GM12864 (cell line): Measurements from ENCODE around the gene CREBL2.
"Not testable (repeated sequence)": the region's sequence is repeated elsewhere in the genome, so short reads cannot be mapped to it uniquely, and the experiment has no call there.

Source experiments
- DNase-seq: peaks from one replicate; pipeline ENCODE4 v3.0.0-alpha.2; 2011; ENCODE audit warnings: low read depth
- H3K4me3 ChIP-seq: 2 replicates; pipeline ENCODE4 v1.5.1; 2011; ENCODE audit warnings: mild to moderate bottlenecking, low read depth, low read length, control low read depth
- TF ChIP-seq, protein P1 (sequence below): IDR thresholded peaks from 2 replicates; pipeline ENCODE4 v1.5.1; 2011; ENCODE audit warnings: low read depth, mild to moderate bottlenecking, moderate library complexity, low read length, control low read depth, inconsistent platforms; ENCODE audit errors: missing control alignments

Gene CREBL2

GRCh38 chr12:12587878-12588277 is 23.8 kb upstream of the CREBL2 start:
- TF ChIP-seq, protein P1, sequence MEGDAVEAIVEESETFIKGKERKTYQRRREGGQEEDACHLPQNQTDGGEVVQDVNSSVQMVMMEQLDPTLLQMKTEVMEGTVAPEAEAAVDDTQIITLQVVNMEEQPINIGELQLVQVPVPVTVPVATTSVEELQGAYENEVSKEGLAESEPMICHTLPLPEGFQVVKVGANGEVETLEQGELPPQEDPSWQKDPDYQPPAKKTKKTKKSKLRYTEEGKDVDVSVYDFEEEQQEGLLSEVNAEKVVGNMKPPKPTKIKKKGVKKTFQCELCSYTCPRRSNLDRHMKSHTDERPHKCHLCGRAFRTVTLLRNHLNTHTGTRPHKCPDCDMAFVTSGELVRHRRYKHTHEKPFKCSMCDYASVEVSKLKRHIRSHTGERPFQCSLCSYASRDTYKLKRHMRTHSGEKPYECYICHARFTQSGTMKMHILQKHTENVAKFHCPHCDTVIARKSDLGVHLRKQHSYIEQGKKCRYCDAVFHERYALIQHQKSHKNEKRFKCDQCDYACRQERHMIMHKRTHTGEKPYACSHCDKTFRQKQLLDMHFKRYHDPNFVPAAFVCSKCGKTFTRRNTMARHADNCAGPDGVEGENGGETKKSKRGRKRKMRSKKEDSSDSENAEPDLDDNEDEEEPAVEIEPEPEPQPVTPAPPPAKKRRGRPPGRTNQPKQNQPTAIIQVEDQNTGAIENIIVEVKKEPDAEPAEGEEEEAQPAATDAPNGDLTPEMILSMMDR = no peak
- no peak for DNase-seq
- no peak overlapping the region for H3K4me3 ChIP-seq

GRCh38 chr12:12588436-12588835 is 23.2 kb upstream of the CREBL2 start:
- not testable (repeated sequence) for DNase-seq, H3K4me3 ChIP-seq

GRCh38 chr12:12590961-12591360 is 20.7 kb upstream of the CREBL2 start:
- TF ChIP-seq, protein P1 = no peak
- no peak for DNase-seq

DNA sequence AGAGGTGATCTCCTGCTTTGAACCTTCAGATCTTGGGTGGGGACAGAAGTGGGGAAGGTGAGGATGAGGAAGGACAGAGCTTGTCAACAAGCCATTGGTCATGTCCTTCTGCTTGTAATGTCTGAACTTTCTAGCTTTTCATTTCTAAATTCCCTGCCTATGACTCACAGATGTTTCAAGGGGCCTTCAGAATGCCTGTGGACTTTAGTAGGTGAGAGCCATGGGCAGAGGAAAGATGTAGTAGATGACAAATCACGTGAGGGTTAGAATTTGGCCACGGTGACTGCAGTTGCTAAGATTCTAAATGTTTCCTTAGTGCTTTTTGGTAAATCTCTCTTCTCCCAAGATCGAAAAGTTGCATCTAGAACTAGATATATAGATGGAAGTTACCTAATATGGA is 18.7 kb upstream of the CREBL2 start:
- no peak overlapping the region for H3K4me3 ChIP-seq
- TF ChIP-seq, protein P1 = no peak
- no peak for DNase-seq

More at GRCh38 chr12:12590961-12591360, 20.7 kb upstream of the CREBL2 start:
- no peak overlapping the region for H3K4me3 ChIP-seq

DNA sequence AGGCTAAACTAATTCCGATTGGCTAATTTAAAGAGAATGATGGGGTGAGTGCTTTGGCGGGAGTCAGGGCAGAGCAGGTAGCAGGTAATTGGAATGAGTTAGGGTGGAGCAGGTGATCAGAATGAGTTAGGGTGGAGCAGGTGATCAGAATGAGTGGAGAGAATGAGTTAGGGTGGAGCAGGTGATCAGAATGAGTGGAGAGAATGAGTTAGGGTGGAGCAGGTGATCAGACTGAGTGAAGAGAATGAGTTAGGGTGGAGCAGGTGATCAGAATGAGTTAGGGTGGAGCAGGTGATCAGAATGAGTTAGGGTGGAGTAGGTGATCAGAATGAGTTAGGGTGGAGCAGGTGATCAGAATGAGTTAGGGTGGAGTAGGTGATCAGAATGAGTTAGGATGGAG is 15.7 kb upstream of the CREBL2 start:
- DNase-seq, H3K4me3 ChIP-seq: not testable (repeated sequence)

DNA sequence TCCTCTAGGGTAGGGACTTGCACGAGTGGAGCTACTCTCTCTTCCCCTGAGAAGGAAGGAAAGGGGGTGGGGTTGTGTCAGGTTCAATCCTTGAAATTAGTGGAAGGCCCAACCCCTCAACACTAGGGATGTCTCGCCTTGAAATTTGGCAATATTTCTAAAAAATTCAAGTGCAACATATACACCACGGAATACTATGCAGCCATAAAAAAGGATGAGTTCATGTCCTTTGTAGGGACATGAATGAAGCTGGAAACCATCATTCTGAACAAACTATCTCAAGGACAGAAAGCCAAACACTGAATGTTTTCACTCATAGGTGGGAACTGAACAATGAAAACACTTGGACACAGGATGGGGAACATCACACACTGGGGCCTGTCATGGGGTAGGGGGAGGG is 15.1 kb upstream of the CREBL2 start:
- H3K4me3 ChIP-seq, DNase-seq: not testable (repeated sequence)

GRCh38 chr12:12598864-12599263 is 12.8 kb upstream of the CREBL2 start:
- no peak for DNase-seq
- TF ChIP-seq, protein P1 = no peak
- no peak overlapping the region for H3K4me3 ChIP-seq

DNA sequence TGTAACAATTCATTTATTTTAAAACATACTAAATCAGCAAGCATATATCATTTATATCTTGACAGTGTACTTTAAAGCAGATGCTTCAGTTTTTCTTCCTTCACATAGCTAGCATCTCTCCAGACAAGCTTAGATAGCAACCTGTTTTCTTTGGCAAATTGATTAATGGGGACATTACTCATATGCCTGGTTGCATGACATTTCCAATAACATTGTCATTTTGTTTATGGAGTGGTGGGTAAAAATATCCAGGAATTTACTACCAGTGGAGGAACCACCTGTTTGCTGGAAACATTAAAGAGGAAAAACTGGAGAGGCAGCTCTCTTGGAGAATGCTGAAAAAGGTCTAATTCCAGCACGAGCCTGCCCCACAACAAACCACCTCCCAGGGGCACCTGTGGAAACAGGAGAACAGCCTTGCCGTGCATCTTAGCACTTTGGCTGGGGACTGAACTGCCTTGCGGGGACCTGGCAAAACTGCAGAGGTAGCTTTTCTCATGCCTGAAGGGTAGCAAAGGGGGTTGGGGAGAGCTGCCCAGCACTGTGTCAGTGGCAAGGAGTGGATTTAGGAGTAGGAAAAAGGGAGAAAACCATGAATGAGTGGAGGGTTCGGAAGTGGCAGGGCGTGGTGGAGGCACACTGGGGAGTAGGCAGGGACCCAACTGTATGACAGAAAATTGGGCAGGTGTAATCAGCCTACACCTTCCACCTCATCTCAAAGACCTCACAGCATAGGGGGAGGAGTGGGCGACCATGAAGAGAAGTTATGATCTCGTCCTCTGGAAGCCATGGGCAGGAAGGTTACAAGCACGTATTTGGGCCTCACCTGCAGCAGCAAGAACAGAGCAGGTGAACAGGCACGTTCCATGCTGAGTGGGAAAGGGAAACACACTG is 11.7 kb upstream of the CREBL2 start:
- TF ChIP-seq, protein P1 = no peak
- no peak for DNase-seq
- no peak overlapping the region for H3K4me3 ChIP-seq
